HG02840 (cell line): ENCODE measurements around the gene ZDHHC9.
A peak's percentile ranks its signal among the peaks of the same experiment; 100 is the strongest.

ENCODE experiments used
- ATAC-seq: cut with Tn5 transposase; IDR thresholded peaks from one replicate; pipeline ENCODE4 v1.9.1; 2021; ENCODE audit warnings: mild to moderate bottlenecking, moderate library complexity, moderate number of reproducible peaks; ENCODE audit not compliant: unreplicated experiment, low FRiP score

ZDHHC9 gene

GRCh38 chrX:129788527-129788926 is 55.2 kb downstream of the ZDHHC9 start:
- ATAC-seq: no peak

- no peak for ATAC-seq
Observed at GRCh38 chrX:129787336-129788055, 56.2 kb downstream of the ZDHHC9 start.

GRCh38 chrX:129786210-129786651 is 57.5 kb downstream of the ZDHHC9 start:
- peak; percentile 81 for ATAC-seq

- ATAC-seq: no peak
Observed at GRCh38 chrX:129785160-129785947, 58.3 kb downstream of the ZDHHC9 start.

- ATAC-seq: no peak
Observed at GRCh38 chrX:129784371-129784770, 59.3 kb downstream of the ZDHHC9 start.

GRCh38 chrX:129783291-129783713 is 60.4 kb downstream of the ZDHHC9 start:
- no peak for ATAC-seq

- no peak for ATAC-seq
Observed at GRCh38 chrX:129782706-129783105, 61.0 kb downstream of the ZDHHC9 start.

GRCh38 chrX:129781680-129782495 is 61.8 kb downstream of the ZDHHC9 start:
- ATAC-seq: no peak

- ATAC-seq: peak; percentile 66
Observed at GRCh38 chrX:129781134-129781672, 62.5 kb downstream of the ZDHHC9 start.

- ATAC-seq: no peak
Observed at GRCh38 chrX:129780441-129781105, 63.1 kb downstream of the ZDHHC9 start.

- no peak for ATAC-seq
Observed at GRCh38 chrX:129779747-129780146, 63.9 kb downstream of the ZDHHC9 start, which contains the start of gene SASH3. SASH3 (plus strand) TSS chrX:129779949; CDS start chrX:129780098, 149 bp downstream.

- no peak for ATAC-seq
Observed at GRCh38 chrX:129779086-129779672, 64.5 kb downstream of the ZDHHC9 start.

- ATAC-seq: no peak
Observed at GRCh38 chrX:129777218-129778030, 66.3 kb downstream of the ZDHHC9 start.

GRCh38 chrX:129773649-129774458 is 69.8 kb downstream of the ZDHHC9 start:
- ATAC-seq: no peak

- ATAC-seq: peak; percentile 60
Observed at GRCh38 chrX:129772796-129773431, 70.8 kb downstream of the ZDHHC9 start.

GRCh38 chrX:129771266-129771995 is 72.3 kb downstream of the ZDHHC9 start:
- ATAC-seq: no peak
